IPS DF 19.7 (cell line): ENCODE data around the gene MFF.
A peak's percentile ranks its signal among the peaks of the same experiment; 100 is the strongest.

ENCODE experiments used
- DNase-seq: peaks from one replicate; pipeline ENCODE4 v3.0.0-alpha.2; 2013; ENCODE audit warnings: low read depth, low spot score

Gene MFF

DNA sequence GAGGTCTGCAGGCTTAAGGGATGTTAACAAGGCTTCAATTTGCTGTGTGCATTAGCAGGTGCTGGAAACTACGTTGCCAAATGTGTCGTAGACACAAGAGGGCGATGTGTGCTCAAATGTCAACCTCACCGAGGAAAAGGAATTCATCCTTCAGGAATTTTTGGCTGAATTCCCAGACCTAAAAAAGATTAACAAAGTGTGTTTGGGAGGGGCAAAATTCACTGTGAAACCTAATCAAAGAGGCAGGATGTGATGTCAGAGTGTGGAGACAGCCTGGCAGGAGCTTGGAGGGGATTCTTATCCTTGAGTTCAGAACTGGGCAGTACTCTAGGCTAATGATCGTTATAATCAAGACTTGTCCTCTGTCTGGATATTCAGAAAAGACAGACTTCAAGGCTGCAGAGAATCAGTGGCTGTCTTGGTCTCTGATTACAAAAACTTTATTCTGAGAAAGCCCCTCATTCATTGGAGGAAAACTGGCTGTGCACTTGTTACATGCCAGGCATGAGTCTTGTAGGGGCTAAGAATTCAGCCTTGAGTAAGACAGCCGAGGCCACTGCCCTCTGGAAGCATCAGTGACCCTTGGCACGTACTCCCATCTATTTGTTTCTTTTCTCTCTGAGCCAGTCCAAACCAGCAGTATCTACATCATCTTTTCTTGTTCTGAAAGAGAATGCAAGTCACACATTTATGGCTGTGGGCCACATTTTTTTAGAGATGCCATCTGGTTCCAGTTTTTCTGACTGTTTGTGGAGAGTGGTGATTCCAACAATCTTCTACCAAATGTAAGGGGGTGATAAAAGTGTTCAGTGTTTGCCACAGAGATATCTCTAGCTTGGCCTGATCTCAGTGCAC, 81.4 kb downstream of the MFF start:
- peak; percentile 71 for DNase-seq
